HG03025 (cell line): ENCODE measurements around the gene SLC26A9.
"Not testable (repeated sequence)": the region's sequence is repeated elsewhere in the genome, so short reads cannot be mapped to it uniquely, and the experiment has no call there.

Source experiments
- ATAC-seq: cut with Tn5 transposase; IDR thresholded peaks from one replicate; pipeline ENCODE4 v1.9.1; 2021; ENCODE audit warnings: mild to moderate bottlenecking, moderate library complexity; ENCODE audit not compliant: unreplicated experiment, low FRiP score

SLC26A9 gene

DNA sequence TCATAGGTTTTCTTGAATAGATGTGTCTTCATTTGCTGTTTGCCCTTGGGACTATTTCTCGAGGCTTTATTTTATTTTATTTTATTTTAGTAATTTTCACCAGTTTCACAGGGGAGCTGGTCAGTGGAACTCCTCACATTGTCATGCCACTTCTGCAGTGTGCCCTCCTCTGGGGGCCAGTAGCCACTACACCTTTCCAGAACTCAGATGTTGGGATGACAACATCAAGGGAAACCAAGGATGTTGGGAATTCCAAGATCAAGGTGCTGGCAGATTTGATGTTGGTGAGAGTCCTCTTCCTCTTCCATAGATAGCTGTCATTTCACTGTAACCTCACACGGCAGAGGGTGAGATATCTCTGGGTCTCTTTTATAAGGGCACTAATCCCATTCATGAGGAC lies 35.5 kb downstream of the SLC26A9 start:
- ATAC-seq, result no peak

DNA sequence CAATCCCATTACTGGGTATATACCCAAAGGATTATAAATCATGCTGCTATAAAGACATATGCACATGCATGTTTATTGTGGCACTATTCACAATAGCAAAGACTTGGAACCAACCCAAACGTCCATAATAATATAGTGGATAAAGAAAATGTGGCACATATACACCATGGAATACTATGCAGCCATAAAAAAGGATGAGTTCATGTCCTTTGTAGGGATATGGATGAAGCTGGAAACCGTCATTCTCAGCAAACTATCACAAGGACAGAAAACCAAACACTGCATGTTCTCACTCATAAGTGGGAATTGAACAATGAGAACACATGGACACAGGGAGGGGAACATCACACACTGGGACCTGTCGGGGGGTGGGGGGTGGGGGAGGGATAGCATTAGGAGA lies 38.2 kb downstream of the SLC26A9 start:
- ATAC-seq, result not testable (repeated sequence)

DNA sequence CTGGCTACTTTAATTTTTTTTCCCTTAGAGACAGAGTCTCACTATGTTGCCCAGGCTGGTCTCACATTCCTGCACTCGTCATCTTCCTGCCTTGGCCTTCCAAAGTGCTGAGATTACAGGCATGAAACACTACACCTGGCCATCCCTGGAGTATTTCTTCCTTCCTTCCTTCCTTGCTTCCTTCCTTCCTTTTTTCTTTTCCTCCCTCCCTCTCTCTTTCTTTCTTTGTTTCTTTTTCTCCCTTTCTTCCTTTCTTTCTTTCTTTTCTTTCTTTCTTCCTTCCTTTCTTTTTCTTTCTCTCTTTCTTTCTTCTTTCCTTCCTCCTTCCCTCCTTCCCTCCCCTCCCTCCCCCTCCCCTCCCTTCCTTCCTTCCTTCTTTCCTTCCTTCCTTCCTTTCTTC lies 46.9 kb downstream of the SLC26A9 start:
- ATAC-seq, result no peak

DNA sequence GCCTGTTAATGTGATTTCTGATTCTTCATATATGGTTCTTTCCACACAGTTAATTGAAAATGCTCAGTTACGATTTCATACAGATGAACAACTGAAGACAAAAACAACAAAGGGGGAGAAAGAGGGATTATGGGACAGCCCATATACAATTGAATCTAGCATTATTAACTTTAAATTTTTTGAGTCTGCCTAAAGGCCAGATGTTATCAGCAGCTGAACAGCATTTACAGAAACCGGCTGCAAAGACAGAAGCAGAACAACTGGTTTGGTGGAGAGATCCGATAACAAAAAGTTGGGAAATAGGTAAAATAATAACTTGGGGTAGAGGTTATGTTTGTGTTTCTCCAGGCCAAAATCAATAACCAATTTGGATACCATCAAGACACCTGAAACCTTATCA lies 49.1 kb downstream of the SLC26A9 start:
- ATAC-seq, result not testable (repeated sequence)

DNA sequence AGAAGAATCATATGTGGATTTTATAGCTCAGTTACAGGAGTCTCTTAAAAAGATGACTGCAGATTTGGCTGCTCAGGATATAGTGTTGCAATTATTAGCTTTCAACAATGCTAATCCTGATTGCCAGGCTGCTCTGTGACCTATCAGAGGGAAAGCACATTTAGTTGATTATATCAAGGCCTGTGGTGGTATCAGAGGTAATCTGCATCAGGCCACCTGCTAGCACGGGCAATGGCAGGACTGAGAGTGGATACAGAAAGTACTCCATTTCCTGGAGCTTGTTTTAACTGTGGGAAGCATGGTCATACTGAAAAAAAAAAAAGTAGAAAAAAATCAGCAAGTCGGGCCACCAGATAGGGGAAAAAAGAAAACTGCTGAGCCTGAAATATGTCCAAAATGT lies 51.1 kb downstream of the SLC26A9 start:
- not testable (repeated sequence) for ATAC-seq

DNA sequence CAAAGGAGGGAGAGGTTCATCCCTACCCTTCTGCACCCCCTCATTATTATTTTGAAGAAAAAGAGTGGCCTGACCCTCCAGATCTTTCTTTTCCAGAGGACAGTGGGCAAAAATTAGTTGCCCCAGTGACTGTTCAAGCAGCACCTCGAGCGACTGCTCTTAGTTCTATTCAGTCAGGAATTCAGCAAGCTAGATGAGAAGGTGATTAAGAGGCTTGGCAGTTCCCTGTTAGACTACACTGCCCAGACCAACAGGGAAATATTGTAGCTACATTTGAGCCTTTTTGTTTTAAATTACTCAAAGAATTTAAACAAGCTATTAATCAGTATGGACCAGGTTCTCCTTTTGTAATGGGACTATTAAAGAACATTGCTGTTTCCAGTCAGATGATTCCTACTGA lies 51.8 kb downstream of the SLC26A9 start:
- not testable (repeated sequence) for ATAC-seq

DNA sequence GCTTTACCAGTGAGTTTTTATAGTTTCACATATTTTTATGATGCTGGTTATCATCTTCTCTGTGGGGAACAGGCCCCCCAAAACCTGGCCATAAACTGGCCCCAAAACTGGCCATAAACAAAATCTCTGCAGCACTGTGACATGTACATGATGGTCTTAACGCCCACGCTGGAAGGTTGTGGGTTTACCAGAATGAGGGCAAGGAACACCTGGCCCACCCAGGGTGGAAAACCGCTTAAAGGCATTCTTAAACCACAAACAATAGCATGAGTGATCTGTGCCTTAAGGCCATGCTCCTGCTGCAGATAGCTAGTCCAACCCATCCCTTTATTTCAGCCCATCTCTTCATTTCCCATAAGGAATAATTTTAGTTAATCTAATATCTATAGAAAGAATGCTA lies 52.6 kb downstream of the SLC26A9 start:
- ATAC-seq, result not testable (repeated sequence)

DNA sequence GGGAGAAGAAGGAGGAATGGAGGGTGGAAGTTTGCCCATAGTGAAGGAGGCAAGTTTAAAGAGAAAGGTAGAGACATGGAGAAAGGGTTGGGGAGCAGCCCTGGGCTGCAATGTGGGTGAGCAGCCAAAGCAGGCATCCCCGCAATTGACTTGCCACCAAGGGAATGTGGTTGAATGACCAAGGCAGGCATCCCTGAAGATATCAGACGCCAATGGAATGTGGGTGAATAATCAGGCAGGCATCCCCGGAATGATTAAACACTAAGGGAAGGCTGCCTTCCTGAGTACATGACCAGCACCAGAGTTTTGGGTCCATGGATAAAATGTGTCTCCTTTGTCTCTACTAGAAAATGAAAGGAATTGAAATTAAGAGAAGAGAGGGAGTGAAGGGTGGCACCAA lies 53.5 kb downstream of the SLC26A9 start:
- ATAC-seq, result not testable (repeated sequence)

DNA sequence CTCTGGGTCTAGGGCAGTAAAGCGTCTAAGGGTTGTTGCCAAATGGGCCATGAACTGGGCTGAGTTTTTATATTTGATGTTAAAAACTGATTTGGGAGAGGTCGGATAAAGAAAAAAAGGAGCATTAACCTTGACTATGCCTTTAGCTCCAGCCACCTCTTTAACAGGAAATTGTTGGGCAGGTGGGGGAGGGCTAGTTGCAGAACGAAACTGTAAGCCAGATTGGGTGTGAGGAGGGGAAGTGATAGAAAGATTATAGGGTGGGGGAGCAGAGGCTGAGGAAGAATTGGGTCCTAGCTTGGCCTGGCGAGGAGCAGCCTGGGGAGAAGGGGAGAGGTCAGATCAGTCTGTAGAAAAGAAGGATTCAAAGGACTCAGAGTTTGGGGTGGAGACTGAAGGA lies 54.2 kb downstream of the SLC26A9 start:
- not testable (repeated sequence) for ATAC-seq

DNA sequence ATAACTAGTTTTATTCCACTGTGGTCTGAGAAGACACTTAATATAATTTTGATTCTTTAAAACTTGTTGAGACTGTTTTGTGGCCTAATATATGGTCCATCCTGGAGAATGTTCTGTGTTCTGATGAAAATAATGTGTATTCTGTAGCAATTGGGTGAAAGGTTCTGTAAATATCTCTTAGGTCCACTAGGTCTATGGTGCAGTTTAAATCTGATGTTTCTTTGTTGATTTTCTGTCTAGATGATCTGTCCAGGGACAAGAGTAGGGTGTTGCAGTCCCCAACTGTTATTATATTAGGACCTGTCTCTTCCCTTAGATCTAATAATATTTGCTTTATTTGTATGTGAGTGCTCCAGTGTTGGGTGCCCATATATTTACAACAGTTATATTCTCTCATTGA lies 59.5 kb downstream of the SLC26A9 start:
- ATAC-seq, result no peak

DNA sequence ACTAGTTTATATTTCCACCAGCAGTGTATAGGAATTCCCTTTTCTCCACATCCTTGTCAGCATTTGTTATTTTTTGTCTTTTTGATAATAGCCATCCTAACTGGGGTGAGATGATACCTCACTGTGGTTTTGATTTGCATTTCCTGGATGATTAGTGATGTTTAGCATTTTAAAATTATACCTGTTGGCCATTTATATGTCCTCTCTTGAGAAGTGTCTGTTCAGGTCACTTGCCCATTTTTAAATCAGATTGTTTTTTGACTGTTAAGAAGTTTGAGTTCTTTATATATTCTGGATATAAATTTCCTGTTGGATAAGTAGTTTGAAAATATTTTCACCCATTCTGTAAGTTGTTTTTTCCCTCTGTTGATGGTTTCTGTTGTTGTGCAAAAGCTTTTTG lies 62.3 kb downstream of the SLC26A9 start:
- no peak for ATAC-seq

DNA sequence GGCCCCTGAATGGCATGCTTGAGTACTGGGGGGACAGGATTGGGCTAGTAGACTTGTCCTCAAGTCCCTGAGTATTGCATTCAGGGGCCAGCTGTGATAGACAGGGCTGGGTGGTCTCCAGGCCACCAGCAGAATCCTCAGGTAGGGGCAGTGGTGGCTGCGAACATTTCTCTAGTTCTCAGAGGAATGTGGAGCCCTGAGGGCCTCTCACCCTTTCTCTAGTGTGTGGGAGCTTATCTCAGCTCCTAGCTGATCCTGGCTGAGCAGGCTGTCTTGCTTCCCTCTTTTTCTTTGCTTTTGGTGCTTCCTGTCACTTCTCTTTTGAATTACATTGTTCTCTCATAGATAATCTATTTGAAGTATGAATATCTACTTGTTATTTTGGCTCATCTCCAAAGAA lies 63.3 kb downstream of the SLC26A9 start:
- no peak for ATAC-seq

DNA sequence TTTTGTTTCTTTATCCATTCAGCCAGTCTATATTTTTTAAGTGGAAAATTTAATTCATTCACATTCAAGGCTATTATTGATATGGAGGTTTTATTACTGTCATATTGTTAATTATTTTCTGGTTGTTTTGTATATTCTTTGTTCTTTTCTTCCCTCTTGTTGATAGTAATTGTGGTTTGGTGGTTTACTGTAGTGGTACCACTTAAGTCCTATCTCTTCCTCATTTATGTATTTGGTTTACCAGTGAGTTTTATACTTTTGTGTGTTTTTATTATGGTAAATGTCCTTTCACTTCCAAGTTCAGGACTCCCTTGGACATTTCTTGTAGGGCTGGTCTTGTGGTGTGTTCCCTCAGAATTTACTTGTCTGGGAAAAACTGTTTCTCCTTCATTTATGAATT lies 65.2 kb downstream of the SLC26A9 start:
- ATAC-seq, result no peak

DNA sequence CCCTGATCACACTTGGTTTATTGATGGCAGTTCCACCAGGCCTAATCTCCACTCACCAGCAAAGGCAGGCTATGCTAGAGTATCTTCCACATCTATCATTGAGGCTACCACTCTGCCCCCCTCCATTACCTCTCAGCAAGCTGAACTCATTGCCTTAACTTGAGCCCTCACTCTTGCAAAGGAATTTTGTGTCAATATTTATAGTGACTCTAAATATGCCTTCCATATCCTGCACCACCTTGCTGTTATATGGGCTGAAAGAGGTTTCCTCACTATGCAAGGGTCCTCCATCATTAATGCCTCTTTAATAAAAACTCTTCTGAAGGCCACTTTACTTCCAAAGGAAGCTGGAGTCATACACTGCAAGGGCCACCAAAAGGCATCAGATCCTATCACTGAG lies 70.1 kb downstream of the SLC26A9 start:
- ATAC-seq, result not testable (repeated sequence)

DNA sequence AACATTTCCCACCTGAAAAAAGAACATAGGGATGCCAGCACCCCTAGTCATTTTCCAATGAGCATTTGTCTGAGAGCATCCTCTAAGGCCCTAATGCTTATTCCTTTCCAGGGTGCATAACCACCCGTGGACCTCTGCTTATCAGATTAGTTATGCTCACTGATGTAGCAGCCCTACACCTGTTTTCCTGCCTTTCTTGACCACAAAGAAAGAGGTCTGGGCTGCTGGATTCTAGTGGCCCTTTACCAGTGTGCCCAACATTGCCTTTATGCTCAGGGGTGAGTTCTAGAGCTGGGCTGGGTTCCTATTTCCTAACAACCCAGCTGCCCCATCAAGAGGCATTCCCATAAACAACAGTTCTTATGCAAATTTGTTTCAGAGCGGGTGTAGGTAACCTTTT lies 73.0 kb downstream of the SLC26A9 start:
- ATAC-seq, result no peak
